VCaP (cell line): Measurements from ENCODE around the gene PLAC8.
A peak's percentile ranks its signal among the peaks of the same experiment; 100 is the strongest.
"Not testable (repeated sequence)": the region's sequence is repeated elsewhere in the genome, so short reads cannot be mapped to it uniquely, and the experiment has no call there.

Experiments
- H3K27ac ChIP-seq: fragments of 450-650 bp; 2 replicates; pipeline ENCODE4 v1.5.1; 2017
- CTCF ChIP-seq: fragments of 450-650 bp; conservative IDR thresholded peaks from 2 replicates; pipeline ENCODE4 v1.5.1; 2017; ENCODE audit warnings: mild to moderate bottlenecking, moderate library complexity

Gene PLAC8

DNA sequence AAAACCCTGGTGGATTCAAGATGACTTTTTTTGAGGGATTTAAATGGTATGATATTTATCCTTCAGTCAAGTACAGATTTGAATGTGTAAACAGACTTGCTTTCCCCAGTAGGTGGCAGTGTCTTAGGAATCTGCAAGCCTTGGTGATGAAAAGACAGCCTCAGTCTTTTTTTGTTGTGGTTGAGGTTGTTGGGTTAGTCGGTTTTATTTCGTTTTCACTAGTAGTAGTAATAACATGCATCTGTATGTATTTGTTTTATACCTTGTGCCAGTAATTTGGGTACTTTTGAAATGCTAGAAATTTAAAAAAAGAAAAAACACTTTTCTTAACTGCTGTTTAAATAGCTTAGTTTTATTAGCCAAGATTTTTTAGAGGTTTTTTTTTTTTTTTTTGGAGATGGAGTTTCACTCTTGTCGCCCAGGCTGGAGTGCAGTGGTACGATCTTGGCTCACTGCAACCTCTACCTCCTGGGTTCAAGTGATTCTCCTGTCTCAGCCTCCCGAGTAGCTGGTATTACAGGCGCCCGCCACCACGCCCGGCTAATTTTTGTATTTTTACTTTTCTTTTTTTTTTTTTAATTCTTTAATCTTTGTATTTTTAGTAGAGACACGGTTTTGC lies 40.3 kb downstream of the PLAC8 start:
- no peak overlapping the region for H3K27ac ChIP-seq
- peak; percentile 91 for TF ChIP-seq CTCF

- no peak overlapping the region for H3K27ac ChIP-seq
- TF ChIP-seq CTCF = no peak
Observed at GRCh38 chr4:83071116-83071515, 43.4 kb downstream of the PLAC8 start.

- no peak for TF ChIP-seq CTCF
- H3K27ac ChIP-seq = no peak overlapping the region
Observed at GRCh38 chr4:83067058-83067639, 47.4 kb downstream of the PLAC8 start.

- TF ChIP-seq CTCF = no peak
- no peak overlapping the region for H3K27ac ChIP-seq
Observed at GRCh38 chr4:83065266-83065665, 49.3 kb downstream of the PLAC8 start.

DNA sequence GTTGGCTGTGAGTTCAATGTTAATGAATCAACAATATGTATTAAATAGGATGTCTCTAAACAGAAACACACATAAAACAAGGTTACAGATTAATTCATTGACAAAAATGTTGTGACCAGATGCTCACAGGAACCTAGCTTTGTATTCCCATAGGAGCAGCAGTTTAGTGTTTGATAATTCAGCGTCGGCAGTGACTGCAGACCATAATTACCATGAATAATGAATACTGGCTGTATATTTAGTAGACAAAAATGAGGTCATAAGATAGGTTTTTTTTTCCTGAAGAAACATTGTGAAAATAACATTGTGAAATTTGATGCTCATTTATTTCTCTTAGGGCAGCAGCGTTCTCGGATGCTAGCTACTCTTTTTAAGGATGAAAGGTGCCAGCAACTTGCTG lies 51.8 kb downstream of the PLAC8 start:
- H3K27ac ChIP-seq = no peak overlapping the region
- no peak for TF ChIP-seq CTCF

DNA sequence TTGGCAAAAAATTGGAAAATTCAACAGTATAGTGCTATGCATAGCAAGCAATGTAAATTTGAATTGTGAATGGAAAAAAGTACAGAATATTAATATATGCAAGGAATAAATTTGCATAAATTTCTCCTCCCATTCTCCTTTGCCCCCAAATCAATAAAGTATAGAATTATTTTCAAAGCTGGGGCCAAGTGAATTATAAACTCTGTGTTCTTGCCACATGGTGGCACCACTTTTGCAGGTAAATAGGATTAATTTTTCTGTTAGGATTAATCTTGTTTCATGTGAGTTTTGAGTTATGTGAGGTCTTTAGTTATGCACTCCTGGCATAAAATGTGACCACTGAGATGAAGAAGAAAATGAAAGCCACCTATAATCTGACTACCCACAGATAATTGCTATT lies 59.6 kb downstream of the PLAC8 start:
- no peak overlapping the region for H3K27ac ChIP-seq
- TF ChIP-seq CTCF = peak; percentile 80

DNA sequence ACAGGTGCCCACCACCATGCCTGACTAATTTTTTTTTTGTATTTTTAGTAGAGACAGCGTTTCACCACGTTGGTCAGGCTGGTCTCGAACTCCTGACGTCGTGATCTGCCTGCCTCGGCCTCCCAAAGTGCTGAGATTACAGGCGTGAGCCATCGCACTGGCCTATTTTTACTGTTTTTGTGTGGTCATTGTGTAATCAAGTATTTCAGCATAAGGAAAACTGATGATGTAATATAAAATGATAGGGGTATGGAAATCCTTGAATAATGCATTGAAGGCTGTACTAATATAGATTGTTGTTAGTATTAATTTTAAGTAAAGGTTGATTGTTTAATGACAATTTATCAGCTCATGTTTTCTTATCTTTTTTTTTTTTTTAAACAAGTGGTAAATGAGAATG lies 65.7 kb downstream of the PLAC8 start:
- not testable (repeated sequence) for H3K27ac ChIP-seq

DNA sequence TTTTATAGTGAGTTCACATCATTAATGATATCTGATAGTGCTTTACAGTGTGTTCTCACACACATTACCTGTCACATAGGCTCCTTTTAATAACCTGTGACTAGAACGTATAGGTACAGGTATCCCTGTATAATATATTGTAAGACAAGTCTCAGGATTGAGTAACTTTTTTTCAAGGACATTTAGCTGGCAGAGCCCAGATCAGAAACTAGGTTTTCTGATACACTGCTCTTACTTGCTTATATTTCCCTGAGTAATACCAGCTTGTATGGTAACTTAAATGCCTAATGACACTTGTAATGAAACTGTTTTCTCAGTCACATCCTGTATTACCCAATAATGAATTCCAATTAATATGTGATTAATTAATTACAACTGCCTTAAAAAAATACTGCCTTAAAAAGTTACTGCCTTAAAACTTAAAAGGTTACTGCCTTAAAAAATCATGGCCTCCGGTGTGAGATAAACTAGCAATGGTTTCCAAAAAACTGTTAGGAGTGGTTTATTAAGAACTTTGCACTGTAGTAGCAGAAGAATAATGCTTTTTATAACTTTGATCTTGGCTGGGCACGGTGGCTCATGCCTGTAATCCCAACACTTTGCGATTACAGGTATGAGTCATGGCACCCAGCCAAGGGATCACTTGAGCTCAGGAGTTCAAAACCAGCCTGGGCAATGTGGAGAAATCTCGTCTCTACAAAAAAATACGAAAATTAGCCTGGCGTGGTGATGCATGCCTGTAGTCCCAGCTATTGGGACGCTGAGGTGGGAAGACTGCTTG lies 67.6 kb downstream of the PLAC8 start:
- no peak overlapping the region for H3K27ac ChIP-seq
- no peak for TF ChIP-seq CTCF
